GM19468 (cell line): ENCODE data around the gene FGF7.
"Not testable (repeated sequence)": the region's sequence is repeated elsewhere in the genome, so short reads cannot be mapped to it uniquely, and the experiment has no call there.

Experiments
- ATAC-seq: cut with Tn5 transposase; IDR thresholded peaks from one replicate; pipeline ENCODE4 v1.9.1; 2021; ENCODE audit warnings: mild to moderate bottlenecking, moderate library complexity, moderate number of reproducible peaks; ENCODE audit not compliant: unreplicated experiment; ENCODE audit errors: extremely low read depth

FGF7 gene

DNA sequence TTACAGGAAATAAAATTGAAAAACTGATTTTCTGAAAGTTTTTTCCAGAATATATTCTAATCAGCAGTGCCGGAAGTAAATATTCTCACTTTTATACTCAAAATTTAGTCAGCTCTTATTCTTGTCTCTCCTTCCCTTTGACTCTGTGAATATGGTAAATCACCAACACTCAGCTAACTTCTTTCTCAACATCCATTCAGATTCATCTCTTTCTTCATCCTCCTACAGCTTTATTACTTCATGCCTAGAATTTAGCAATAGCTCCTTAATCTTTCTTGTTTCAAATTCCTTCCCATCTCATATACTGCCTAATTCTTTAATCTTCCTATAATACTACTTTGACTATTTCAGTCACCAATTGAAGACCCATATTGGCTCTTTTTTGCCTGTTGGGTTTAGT is 67.9 kb downstream of the FGF7 start:
- ATAC-seq, result no peak

DNA sequence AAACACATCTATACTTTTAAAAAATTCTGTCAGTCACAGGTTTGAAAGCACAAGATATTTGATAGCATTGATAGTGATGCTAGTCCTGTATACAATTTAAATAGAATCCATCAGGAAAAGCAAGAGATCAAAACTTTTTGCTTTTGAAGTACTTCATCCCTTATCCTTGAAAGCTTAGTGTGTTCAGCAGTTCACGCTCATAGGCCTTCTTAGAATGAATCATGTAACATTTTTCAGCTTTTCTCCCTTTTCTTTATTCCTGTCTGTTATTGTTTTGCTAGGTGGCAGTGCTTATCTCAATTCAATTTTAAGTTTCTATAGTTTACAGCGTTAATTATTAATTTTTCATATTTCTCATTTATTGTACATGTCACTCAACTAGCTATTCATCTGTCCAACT is 69.1 kb downstream of the FGF7 start:
- ATAC-seq, result no peak

DNA sequence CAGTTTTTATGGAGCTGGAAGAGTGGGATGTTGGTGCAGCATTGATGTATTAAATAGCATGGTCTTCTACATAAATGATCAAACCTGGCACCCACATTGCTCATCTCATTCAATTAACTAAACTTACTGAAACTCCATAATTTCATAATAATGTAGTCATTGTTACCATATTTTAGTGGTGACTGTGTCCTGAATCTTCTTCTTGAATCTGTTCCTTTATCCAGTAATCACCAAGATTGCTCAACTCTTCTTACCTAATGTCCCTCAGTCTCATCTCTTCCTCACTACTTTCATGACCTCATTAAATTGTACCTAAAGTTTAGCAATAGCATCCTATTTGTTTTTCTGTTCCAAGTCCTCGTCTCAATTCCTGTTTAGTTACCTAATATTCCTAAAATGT is 69.8 kb downstream of the FGF7 start:
- no peak for ATAC-seq

DNA sequence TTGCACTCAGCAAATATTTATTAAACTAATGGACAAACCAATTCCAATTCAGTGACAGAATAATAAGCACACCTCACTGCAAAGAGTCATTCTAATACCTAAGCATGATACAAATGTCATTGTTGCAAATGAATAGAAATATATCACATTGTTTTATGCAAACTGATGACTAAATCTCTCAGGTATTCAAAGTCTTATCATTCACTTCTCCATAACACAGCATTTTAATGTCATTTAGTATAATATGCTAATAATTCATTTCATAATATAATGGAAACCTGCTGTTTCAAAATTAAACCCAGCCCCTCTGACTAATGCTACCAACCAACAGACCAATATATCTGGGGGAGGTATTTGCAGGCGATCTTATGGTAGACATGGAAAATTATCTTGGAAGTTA is 71.8 kb downstream of the FGF7 start:
- no peak for ATAC-seq

DNA sequence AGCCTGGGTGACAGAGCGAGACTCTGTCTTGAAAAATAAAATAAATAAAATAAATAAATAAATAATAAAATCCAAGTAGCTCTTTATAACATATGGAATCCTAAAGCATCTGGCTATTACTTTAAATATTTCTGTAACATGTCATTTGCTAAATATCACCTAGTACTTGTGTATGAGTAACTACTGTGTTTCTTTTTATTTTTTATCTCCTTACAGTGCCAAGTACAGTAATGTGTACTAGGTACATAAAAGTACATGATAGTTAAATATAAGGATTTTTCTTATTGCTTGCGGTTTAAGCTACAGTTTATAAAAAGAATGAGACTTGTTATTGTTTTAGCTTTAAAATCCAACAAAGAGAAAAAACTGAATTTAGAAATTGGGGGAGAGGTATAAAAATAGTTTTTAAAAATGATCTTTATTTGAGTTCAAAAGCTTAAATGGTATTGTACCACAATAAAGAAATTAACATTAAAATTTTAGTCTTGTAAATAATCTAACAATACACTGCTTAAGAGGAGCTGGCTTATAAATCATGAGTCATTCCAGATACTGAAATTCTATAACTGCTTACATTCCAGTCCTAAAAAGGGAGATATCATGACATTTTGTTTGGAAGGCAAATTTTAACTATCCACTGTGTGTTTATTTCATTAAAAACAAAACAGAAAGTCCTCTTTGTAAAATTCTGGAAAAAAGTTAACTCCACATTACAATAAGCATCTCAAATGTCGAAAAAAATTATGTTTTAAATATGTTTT is 73.1 kb downstream of the FGF7 start:
- ATAC-seq, result no peak

DNA sequence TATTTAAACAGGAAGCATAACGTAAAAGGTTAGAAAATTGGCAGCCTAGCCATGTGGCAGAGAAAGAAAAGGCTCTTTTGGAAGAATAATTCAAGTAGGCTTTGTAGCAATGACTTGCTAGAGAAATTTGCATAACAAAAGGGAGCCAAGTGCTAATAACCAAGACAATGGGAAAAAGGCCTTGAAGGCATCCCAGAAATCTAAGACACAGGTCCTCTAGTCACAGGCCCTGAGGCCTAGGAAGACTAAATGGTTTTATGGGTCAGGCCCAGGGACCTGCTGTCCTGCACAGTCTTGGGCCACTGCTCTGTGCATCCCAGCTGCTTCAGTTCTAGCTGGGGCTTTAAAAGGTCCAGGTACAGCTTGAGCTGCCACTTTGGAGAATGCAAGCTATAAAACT is 78.5 kb downstream of the FGF7 start:
- ATAC-seq, result no peak

DNA sequence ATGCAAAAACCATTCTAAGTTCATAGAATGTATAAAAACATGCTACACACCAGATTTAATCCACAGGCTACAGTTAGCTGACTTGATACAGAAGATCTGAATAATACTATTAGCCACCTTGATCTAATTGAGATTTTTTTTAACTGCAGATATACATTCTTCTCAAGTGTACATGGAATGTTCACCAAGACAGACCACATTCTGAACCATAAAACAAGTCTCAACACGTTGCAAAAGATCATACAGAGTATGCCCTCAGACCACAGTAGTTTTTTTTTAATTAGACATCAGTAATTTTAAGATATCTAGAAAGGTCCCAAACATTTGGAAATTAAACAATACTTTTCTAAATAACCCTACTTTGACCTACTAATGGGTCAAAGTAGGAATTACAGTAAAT is 83.3 kb downstream of the FGF7 start:
- ATAC-seq, result no peak

DNA sequence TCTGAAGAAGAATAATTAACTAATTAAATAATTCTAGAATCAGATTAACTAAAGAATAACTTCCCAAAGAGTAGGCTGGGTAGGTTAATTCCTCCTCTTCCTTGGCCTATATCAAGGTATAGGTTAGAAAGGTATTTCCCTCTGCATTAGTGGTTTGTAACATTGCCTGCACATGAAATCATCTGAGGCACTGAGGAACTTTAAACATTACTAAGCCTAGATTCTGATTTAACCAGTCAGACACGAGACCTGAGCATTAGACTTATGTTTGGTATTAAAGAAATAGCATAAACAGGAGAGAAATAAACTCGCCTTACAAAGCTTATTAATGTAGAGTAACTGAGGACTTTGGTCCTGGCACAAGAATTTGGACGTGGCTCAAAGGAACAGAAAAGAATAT is 84.2 kb downstream of the FGF7 start:
- no peak for ATAC-seq

DNA sequence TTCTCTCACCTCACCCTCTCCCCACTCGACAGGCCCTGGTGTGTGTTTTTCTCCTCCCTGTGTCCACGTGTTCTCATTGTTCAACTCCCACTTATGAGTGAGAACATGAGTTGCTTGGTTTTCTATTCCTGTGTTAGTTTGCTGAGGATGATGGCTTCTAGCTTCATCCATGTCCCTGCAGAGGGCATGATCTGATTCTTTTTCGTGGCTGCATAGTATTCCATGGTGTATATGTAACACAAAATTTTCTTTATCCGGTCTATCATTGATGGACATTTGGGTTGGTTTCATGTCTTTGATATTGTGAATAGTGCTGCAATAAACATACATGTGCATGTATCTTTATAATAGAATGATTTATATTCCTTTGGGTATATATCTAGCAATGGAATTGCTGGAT is 89.7 kb downstream of the FGF7 start:
- not testable (repeated sequence) for ATAC-seq

DNA sequence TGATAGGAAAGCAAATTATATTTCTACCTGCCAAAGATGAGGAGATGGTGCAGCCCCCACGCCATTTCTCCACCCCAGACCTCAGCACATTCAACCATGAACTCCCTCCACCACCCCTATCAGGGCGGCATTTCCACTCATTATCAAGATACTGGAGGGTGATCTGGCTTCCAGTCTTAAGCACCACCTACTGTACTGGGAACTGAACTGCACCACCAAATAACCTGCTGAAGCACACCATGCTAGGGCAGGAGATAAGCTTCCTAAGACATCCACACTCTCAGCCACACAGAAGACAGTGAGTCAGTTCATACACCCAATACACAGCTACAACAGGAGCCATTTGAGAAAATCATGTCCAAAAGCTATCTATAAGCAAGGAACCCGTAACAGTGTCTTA is 98.8 kb downstream of the FGF7 start:
- ATAC-seq, result no peak

DNA sequence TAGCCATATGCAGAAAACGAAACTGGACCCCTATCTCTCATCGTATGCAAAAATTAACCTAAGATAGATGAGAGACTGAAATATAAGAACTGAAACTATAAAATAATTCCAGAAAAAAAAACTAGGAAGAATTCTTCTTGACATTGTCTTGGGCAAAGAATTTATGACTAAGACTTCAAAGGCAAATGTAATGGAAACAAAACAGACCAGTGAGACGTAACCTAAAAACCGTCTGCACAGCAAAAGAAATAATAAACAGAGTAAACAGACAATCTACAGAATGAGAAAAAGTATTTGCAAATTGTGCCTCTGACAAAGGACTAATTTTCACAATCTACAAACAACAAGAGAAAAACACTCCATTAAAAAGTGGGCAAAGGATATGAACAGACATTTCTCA is 105.2 kb downstream of the FGF7 start:
- no peak for ATAC-seq

DNA sequence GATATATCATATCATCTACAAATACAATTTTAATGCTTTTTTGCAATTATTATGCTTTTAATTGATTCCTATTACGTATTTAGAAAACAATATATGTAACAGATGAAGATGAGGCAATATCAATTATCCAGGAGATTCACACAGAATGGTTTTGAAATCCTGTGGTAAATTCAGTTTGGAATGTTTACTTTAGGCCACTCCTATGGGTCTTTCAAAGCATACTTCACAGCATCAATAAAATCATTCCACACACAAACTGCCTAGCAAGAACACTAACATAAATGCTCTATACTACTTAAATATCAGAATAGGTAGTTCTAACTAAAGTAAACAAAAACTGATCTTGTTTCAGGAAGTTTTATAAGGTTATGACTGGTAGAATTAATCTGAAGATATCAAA is 107.0 kb downstream of the FGF7 start:
- no peak for ATAC-seq
